Psoas muscle (tissue), 8 donors: ENCODE data around the gene PMM2. TPM values are rescaled to one million over a fixed set of nuclear protein-coding genes. Genes with fewer than 3 reads are reported as not detected.

Experiments
- ATAC-seq, 4 donors: fragments of 200-7000 bp; cut with Tn5 transposase; one replicate each; pipeline ENCODE4 v1.9.1; 2020; ENCODE audit warnings: moderate library complexity in 3 of 4, mild to moderate bottlenecking in 2 of 4
- DNase-seq, 2 donors: peaks; one replicate each; pipeline ENCODE4 v3.0.0-alpha.2; 2020
- H3K27ac ChIP-seq: fragments of 200-600 bp; one replicate; pipeline ENCODE4 v1.8.0; 2022
- H3K27me3 ChIP-seq, 3 donors: fragments of 200-600 bp in 1 of 3; one replicate each; pipeline versions ENCODE4 v1.6.1 to v1.8.0; 2013 to 2022; ENCODE audit warnings: low read length in 2 of 3, mild to moderate bottlenecking in 2 of 3, moderate library complexity in 1 of 3; ENCODE audit not compliant: insufficient read depth in 3 of 3
- H3K36me3 ChIP-seq, 2 donors: fragments of 200-600 bp in 1 of 2; one replicate each; pipeline versions ENCODE4 v1.6.1 to v1.8.0; 2013 to 2022; ENCODE audit warnings: low read depth in 1 of 2, mild to moderate bottlenecking in 1 of 2, moderate library complexity in 1 of 2; ENCODE audit not compliant: insufficient read depth in 1 of 2
- H3K4me1 ChIP-seq: fragments of 200-600 bp; one replicate; pipeline ENCODE4 v1.8.0; 2022
- H3K4me3 ChIP-seq: fragments of 200-600 bp; one replicate; pipeline ENCODE4 v1.8.0; 2022; ENCODE audit warnings: mild to moderate bottlenecking
- H3K9me3 ChIP-seq: fragments of 200-600 bp; one replicate; pipeline ENCODE4 v1.8.0; 2022
- WGBS, 3 donors: extraction: QIAGEN DNeasy Blood & Tissue Kit; methylation state at CpG; one replicate each; pipeline versions ENCODE4 v1.1.6 to v1.1.7; 2013; 5-methylcytosine and 5-hydroxymethylcytosine counted together
- intact Hi-C, 2 donors: fragments of 100-400 bp; cut with DNase I; formaldehyde crosslinking; loops; one replicate each; pipeline versions ENCODE4 v1.11.0 to v1.14.2; 2022
- polyA plus RNA-seq, 3 donors: library from polyadenylated mRNA; stranded (reverse); fragments of 200-250 nt; gene quantifications; one replicate each; pipeline ENCODE4 v1.2.3, GENCODE V29; 2013
- total RNA-seq, 4 donors: library from RNA; stranded (reverse); fragmentation: NEBNext Ultra II Directional in 2 of 4; extraction: Animal tissue kit (Norgen Biotek cat#: 25700) in 2 of 4; gene quantifications; one replicate each; pipeline versions ENCODE4 v1.2.1 to v1.2.4, GENCODE V29; 2021 to 2023
- TF ChIP-seq, protein P1 (sequence below): fragments of 200-600 bp; IDR thresholded peaks from one replicate; pipeline ENCODE4 v1.8.0; 2022; ENCODE audit warnings: antibody characterized with exemption
- donor health status: healthy with polysubstance abuse.
- donor health status: DM: no; HTN: no; CAD: no; lungs with moderate emphysema.
- donor health status: Bipolar disorder and iron deficiency.
- donor health status: healthy.
- donor health status: DM: yes; HTN: yes; CAD: no.
- donor health status: DM: no; HTN: no; CAD: no.
- donor health status: DM: no; HTN: no; CAD: no.
- donor health status: DM: yes; HTN: yes; CAD: no.

PMM2 gene
- total and polyA plus RNA-seq, 7 donors: 8.5 to 32.3 (median 19.7) TPM

DNA sequence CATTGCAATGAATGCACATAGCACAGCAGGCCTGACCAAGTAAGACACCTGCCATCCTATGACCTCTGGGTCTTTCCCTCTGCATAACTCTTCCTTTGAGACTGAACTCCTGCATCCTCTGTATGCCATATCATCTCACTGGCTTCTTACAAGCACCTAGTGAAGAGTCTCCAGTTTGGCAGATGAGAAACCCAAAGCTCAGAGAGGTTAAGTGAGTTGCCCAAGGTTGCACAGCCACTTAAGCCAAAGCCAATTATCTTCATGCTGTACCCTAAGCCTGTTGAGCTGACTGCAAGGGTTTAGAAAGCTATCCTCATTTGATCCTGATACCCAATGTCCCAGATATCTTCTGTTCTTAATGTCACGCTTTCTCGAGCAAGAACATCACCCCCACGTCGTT, 35.4 kb upstream of the PMM2 start:
- 71 to 78% (median 73%) methylated on average over 4 of the region's 4 CpGs for WGBS, 3 donors
- no peak for DNase-seq
- Histone ChIP-seq H3K27ac (no peak overlapping the region), H3K4me3 (no peak overlapping the region), H3K36me3 (peaks cover 0 to 9% of the 10 kb centered on the region in 2 donors), H3K9me3 (no peaks in the 10 kb centered on the region), H3K27me3 (no peaks in the 10 kb centered on the region), H3K4me1 (no peaks in the 10 kb centered on the region)
- intact Hi-C loops: no loop called here
- ATAC-seq: no peak
- TF ChIP-seq, protein P1, sequence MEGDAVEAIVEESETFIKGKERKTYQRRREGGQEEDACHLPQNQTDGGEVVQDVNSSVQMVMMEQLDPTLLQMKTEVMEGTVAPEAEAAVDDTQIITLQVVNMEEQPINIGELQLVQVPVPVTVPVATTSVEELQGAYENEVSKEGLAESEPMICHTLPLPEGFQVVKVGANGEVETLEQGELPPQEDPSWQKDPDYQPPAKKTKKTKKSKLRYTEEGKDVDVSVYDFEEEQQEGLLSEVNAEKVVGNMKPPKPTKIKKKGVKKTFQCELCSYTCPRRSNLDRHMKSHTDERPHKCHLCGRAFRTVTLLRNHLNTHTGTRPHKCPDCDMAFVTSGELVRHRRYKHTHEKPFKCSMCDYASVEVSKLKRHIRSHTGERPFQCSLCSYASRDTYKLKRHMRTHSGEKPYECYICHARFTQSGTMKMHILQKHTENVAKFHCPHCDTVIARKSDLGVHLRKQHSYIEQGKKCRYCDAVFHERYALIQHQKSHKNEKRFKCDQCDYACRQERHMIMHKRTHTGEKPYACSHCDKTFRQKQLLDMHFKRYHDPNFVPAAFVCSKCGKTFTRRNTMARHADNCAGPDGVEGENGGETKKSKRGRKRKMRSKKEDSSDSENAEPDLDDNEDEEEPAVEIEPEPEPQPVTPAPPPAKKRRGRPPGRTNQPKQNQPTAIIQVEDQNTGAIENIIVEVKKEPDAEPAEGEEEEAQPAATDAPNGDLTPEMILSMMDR: no peak

DNA sequence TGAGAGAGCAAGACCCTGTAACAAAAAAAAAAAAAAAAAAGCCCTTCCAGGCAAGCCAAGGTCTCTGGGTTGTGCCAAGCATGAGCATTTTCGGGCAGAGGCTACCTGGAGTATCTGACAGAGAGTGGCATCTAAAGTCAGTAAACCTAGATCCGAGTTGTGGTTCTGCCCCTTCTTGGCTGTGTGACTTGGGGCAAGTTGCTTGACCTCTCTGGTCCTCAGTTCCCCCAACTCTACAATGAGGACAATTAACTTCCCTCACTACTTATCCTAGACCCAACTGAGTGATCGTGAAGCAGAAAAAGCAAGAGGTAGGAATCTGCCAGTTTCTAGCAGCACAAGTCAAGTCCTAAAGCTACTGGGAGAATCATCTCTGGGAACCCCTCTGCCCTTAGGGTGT, 34.6 kb upstream of the PMM2 start:
- TF ChIP-seq, protein P1: no peak
- no peak overlapping the region for H3K4me3 ChIP-seq
- intact Hi-C loops: no loop called here
- no peaks in the 10 kb centered on the region for H3K27me3 ChIP-seq
- H3K36me3 ChIP-seq: peaks cover 0 to 1% of the 10 kb centered on the region in 2 donors
- H3K27ac ChIP-seq: no peak overlapping the region
- ATAC-seq (no peak), DNase-seq (no peak)
- no peaks in the 10 kb centered on the region for H3K9me3 ChIP-seq
- 93 to 99% (median 94%) methylated on average over 3 of the region's 3 CpGs for WGBS, 3 donors
- no peaks in the 10 kb centered on the region for H3K4me1 ChIP-seq

DNA sequence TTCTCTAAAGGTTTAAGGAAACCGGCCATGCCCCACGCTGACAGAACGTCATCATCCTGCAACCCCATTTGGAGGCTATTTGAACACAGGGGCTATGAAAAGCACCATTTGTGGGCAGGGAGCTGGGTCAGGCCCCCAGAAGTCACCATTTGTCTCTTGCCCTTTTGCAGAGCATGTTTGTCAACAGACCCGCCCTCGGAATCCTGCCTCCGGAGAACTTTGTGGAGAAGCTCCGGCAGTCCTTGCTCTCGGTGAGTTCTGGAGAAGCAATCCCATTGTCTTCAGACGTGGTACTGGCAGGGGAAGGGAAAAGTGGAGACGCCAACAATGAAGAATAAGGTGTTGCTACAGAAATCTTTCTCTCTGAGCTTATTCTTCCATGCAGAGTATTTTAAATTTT, 33.7 kb upstream of the PMM2 start:
- H3K36me3 ChIP-seq: no peaks in the 10 kb centered on the region
- 66 to 71% (median 69%) methylated on average over 10 of the region's 10 CpGs for WGBS, 3 donors
- no peak overlapping the region for H3K27ac ChIP-seq
- intact Hi-C loops: no loop called here
- H3K27me3 ChIP-seq: no peaks in the 10 kb centered on the region
- TF ChIP-seq, protein P1: no peak
- no peaks in the 10 kb centered on the region for H3K9me3 ChIP-seq
- DNase-seq (no peak), ATAC-seq (no peak)
- no peaks in the 10 kb centered on the region for H3K4me1 ChIP-seq
- H3K4me3 ChIP-seq: no peak overlapping the region

DNA sequence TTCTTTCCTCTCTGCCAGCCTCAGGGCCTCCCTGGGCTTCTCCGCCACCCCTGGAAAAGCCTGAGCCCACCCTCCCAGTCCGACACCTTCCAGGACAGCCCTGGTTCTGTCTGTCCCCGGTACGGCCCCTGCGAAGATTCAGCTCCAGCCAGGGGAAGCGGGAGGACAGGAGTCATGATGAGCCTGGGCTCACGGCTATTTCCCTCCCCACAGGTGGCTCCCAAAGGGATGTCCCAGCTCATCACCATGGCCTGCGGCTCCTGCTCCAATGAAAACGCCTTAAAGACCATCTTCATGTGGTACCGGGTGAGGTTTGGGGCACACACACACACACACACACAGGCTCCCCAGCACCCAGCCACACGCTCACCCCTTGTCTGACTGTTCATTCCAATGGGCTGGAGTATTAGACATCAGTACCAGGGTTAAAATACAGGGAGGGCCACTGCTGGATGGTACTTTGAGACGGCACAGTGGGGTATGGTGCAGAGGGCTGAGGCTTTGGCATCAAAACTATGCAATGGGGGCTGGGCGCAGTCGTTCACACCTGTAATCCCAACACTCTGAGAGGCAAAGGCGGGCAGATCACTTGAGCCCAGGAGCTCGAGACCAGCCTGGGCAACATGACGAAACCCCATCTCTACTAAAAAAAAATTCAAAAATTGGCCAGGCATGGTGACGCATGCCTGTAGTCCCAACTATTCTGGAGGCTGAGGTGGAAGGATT, 33.0 kb upstream of the PMM2 start:
- WGBS, 3 donors: 88 to 90% (median 88%) methylated on average over 18 of the region's 18 CpGs
- Histone ChIP-seq H3K4me1 (no peaks in the 10 kb centered on the region), H3K9me3 (no peaks in the 10 kb centered on the region), H3K27ac (no peak overlapping the region), H3K4me3 (no peak overlapping the region), H3K36me3 (no peaks in the 10 kb centered on the region), H3K27me3 (no peaks in the 10 kb centered on the region)
- TF ChIP-seq, protein P1: no peak
- ATAC-seq (no peak), DNase-seq (no peak)
- intact Hi-C loops: no loop called here

- intact Hi-C loops: no loop called here
- ATAC-seq (no peak), DNase-seq (no peak)
- WGBS, 3 donors: 88 to 92% (median 92%) methylated on average over 8 of the region's 8 CpGs
- no peak overlapping the region for H3K4me3 ChIP-seq
- H3K9me3 ChIP-seq: no peaks in the 10 kb centered on the region
- no peaks in the 10 kb centered on the region for H3K27me3 ChIP-seq
- no peak overlapping the region for H3K27ac ChIP-seq
- no peaks in the 10 kb centered on the region for H3K4me1 ChIP-seq
- no peaks in the 10 kb centered on the region for H3K36me3 ChIP-seq
- TF ChIP-seq, protein P1: no peak
These were observed 30.5 kb upstream of the PMM2 start for GRCh38 chr16:8767176-8767575.
